Sigmoid colon (tissue), 7 donors: ENCODE measurements around the gene GABRB3. TPM values are rescaled to one million over a fixed set of nuclear protein-coding genes. Genes with fewer than 3 reads are reported as not detected.

Experiments used
- DNase-seq: peaks from one replicate; pipeline ENCODE4 v3.0.0-alpha.2; 2019
- H3K27ac ChIP-seq, 4 donors: fragments of 200-600 bp; sonication (generic); one replicate each; pipeline ENCODE4 v1.5.1; 2016 to 2019; ENCODE audit warnings: mild to moderate bottlenecking in 1 of 4
- H3K27me3 ChIP-seq, 3 donors: fragments of 200-600 bp; sonication (generic); one replicate each; pipeline ENCODE4 v1.5.1; 2019; ENCODE audit warnings: mild to moderate bottlenecking in 1 of 3
- H3K36me3 ChIP-seq, 4 donors: fragments of 200-600 bp; sonication (generic); one replicate each; pipeline ENCODE4 v1.5.1; 2016 to 2019
- H3K4me1 ChIP-seq, 4 donors: fragments of 200-600 bp; sonication (generic); one replicate each; pipeline ENCODE4 v1.5.1; 2017 to 2019
- H3K4me3 ChIP-seq, 4 donors: fragments of 200-600 bp; sonication (generic); one replicate each; pipeline ENCODE4 v1.5.1; 2017 to 2019; ENCODE audit warnings: mild to moderate bottlenecking in 2 of 4, moderate library complexity in 1 of 4
- H3K9me3 ChIP-seq, 4 donors: fragments of 200-600 bp in 3 of 4; sonication (generic) in 3 of 4; one replicate each; pipeline versions ENCODE4 v1.5.1 to v1.6.1; 2013 to 2019
- CTCF ChIP-seq, 4 experiments: fragments of 450-650 bp in 3 of 4; fragments of 200-600 bp in 1 of 4; IDR thresholded peaks; one replicate each; pipeline ENCODE4 v1.5.1; 2016 to 2019; ENCODE audit warnings: antibody characterized with exemption in 4 of 4, mild to moderate bottlenecking in 3 of 4, moderate library complexity in 2 of 4
- EP300 ChIP-seq, 4 donors: sonication (generic); formaldehyde crosslinking; IDR thresholded peaks; one replicate each; pipeline ENCODE4 v1.6.1; 2017; ENCODE audit warnings: antibody characterized with exemption in 4 of 4
- POLR2A ChIP-seq, 2 donors: fragments of 450-650 bp; IDR thresholded peaks; one replicate each; pipeline ENCODE4 v1.6.1; 2016; ENCODE audit warnings: antibody characterized with exemption in 2 of 2, mild to moderate bottlenecking in 2 of 2, moderate library complexity in 2 of 2
- POLR2AphosphoS5 ChIP-seq, 4 donors: sonication (generic); formaldehyde crosslinking; IDR thresholded peaks; one replicate each; pipeline ENCODE4 v1.6.1; 2017; ENCODE audit warnings: antibody characterized with exemption in 4 of 4
- WGBS, 2 donors: extraction: QIAGEN DNeasy Blood & Tissue Kit; methylation state at CpG; one replicate each; pipeline ENCODE4 v1.1.7; 2013; 5-methylcytosine and 5-hydroxymethylcytosine counted together
- intact Hi-C: fragments of 100-400 bp; cut with DNase I; formaldehyde crosslinking; loops from one replicate; pipeline ENCODE4 v1.15.1; 2023
- polyA plus RNA-seq, 3 donors: library from polyadenylated mRNA; stranded (reverse); fragments of 200-250 nt; gene quantifications; one replicate each; pipeline ENCODE4 v1.2.3, GENCODE V29; 2013
- total RNA-seq, 4 donors: library from RNA; depleted of rRNA; stranded (reverse); fragments of >200 nt; gene quantifications; one replicate each; pipeline ENCODE4 v1.1.0, GENCODE V29; 2016
- donor health status: healthy with polysubstance abuse.
- donor health status: Bipolar disorder and iron deficiency.
- donor health status: healthy.

The GABRB3 gene
- total and polyA plus RNA-seq, 7 donors = 0.23 to 4.6 (median 1.0) TPM

DNA sequence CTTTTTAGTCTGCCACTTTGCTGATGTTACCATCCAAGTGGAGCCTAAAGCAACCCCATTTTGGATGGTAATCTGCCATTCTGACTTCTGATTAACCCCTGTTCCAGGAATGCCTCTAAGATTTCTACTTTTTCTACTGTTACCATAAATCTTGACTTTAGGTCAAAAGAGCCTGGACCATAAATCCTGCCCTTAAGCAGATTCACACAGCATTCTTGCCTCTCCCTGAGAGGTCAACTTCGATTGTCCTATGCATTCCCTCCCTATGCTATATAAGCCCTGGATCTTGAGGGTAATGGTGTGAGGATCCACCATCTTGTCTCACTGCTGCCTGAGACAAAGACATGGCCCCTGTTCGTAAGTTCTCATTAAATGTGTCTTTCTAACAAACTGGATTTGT, 177.3 kb downstream of the GABRB3 start:
- Histone ChIP-seq H3K9me3 (peaks cover 0 to 4% (median 0%) of the 10 kb centered on the region in 4 donors), H3K27me3 (no peaks in the 10 kb centered on the region), H3K4me3 (no peak overlapping the region), H3K36me3 (no peaks in the 10 kb centered on the region), H3K4me1 (no peaks in the 10 kb centered on the region), H3K27ac (no peak overlapping the region)
- WGBS, 2 donors = 40 to 59% methylated on average over 2 of the region's 2 CpGs
- no peak for DNase-seq
- TF ChIP-seq CTCF (IDR thresholded peaks at IDR 0.05) (no peak), POLR2AphosphoS5 (IDR thresholded peaks at IDR 0.05) (no peak), EP300 (IDR thresholded peaks at IDR 0.05) (no peak), POLR2A (IDR thresholded peaks at IDR 0.05) (no peak)
- intact Hi-C loops = no loop called here

DNA sequence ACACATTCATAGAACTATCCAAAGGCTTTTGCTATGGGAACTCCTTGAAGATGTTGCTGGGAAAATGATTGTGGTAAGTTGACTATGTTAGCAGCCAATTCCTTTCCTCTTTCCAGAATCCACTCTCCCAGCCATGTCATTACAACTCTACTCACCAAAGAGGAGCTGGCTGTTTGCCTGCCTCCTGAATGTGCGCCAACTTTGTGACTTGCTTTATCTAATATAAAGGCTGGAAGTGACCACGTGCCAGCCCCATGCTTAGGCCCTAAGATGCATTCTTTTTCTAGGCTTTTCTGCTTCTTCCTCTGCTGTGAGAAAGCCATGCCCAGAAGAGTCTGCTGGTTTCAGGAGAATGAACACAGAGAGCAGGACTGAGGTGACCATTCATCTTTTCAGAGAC, 182.2 kb downstream of the GABRB3 start:
- H3K4me1 ChIP-seq = no peaks in the 10 kb centered on the region
- DNase-seq = no peak
- intact Hi-C loops = no loop called here
- H3K36me3 ChIP-seq = no peaks in the 10 kb centered on the region
- 66 to 78% methylated on average over 2 of the region's 2 CpGs for WGBS, 2 donors
- no peak overlapping the region for H3K4me3 ChIP-seq
- H3K27ac ChIP-seq = no peak overlapping the region
- no peak for TF ChIP-seq POLR2AphosphoS5 (IDR thresholded peaks at IDR 0.05)
- TF ChIP-seq EP300 (IDR thresholded peaks at IDR 0.05) = no peak
- no peak for TF ChIP-seq CTCF (IDR thresholded peaks at IDR 0.05)
- TF ChIP-seq POLR2A (IDR thresholded peaks at IDR 0.05) = no peak
- peaks cover 0 to 10% (median 0%) of the 10 kb centered on the region in 4 donors for H3K9me3 ChIP-seq
- no peaks in the 10 kb centered on the region for H3K27me3 ChIP-seq

GRCh38 chr15:26582840-26583239, 190.0 kb downstream of the GABRB3 start:
- no peak for DNase-seq
- Histone ChIP-seq H3K27ac (no peak overlapping the region), H3K9me3 (peaks cover 0 to 7% (median 0%) of the 10 kb centered on the region in 4 donors), H3K27me3 (no peaks in the 10 kb centered on the region), H3K4me3 (no peak overlapping the region), H3K36me3 (no peaks in the 10 kb centered on the region), H3K4me1 (no peaks in the 10 kb centered on the region)
- whole genome bisulfite sequencing, 2 donors = 82 to 89% methylated on average over 6 of the region's 6 CpGs
- intact Hi-C loops = no loop called here
- TF ChIP-seq POLR2AphosphoS5 (IDR thresholded peaks at IDR 0.05) (no peak), EP300 (IDR thresholded peaks at IDR 0.05) (no peak), POLR2A (IDR thresholded peaks at IDR 0.05) (no peak), CTCF (IDR thresholded peaks at IDR 0.05) (no peak)

- intact Hi-C loops = no loop called here
- no peak for DNase-seq
- Histone ChIP-seq H3K27me3 (no peaks in the 10 kb centered on the region), H3K4me3 (no peak overlapping the region), H3K36me3 (no peaks in the 10 kb centered on the region), H3K4me1 (no peaks in the 10 kb centered on the region), H3K27ac (no peak overlapping the region), H3K9me3 (peaks cover 0 to 2% (median 0%) of the 10 kb centered on the region in 4 donors)
- TF ChIP-seq EP300 (IDR thresholded peaks at IDR 0.05) = no peak
- TF ChIP-seq POLR2AphosphoS5 (IDR thresholded peaks at IDR 0.05) = no peak
- TF ChIP-seq POLR2A (IDR thresholded peaks at IDR 0.05) = no peak
- TF ChIP-seq CTCF (IDR thresholded peaks at IDR 0.05) = no peak
- WGBS, 2 donors = 34 to 74% methylated on average over 4 of the region's 4 CpGs
These were observed 191.9 kb downstream of the GABRB3 start for GRCh38 chr15:26580943-26581342.
